Large intestine (tissue), 3 donors: ENCODE results near the gene ATP2B3. TPM values are rescaled to one million over a fixed set of nuclear protein-coding genes. Genes with fewer than 3 reads are reported as not detected.

Source experiments
- DNase-seq, 2 donors: peaks; one replicate each; pipeline versions ENCODE4 v3.0.0 to v3.0.0-alpha.2; 2013
- H3K27ac ChIP-seq: one replicate; pipeline ENCODE4 v1.5.1; 2013; ENCODE audit warnings: low read length
- H3K27me3 ChIP-seq: 2 replicates; pipeline ENCODE4 v1.6.1; 2013; ENCODE audit warnings: low read length; ENCODE audit not compliant: control insufficient read depth, insufficient read depth
- H3K36me3 ChIP-seq: 2 replicates; pipeline ENCODE4 v1.6.1; 2013; ENCODE audit warnings: low read length; ENCODE audit not compliant: control insufficient read depth, insufficient read depth
- H3K4me1 ChIP-seq: one replicate; pipeline ENCODE4 v1.6.1; 2013; ENCODE audit warnings: low read length; ENCODE audit not compliant: control insufficient read depth, insufficient read depth
- H3K4me3 ChIP-seq: one replicate; pipeline ENCODE4 v1.5.1; 2013; ENCODE audit warnings: low read length
- H3K9me3 ChIP-seq: one replicate; pipeline ENCODE4 v1.6.1; 2013; ENCODE audit warnings: mild to moderate bottlenecking, low read depth, low read length, moderate library complexity; ENCODE audit not compliant: control insufficient read depth
- WGBS: methylation state at CpG from one replicate; pipeline ENCODE4 v1.1.5; 2013; ENCODE audit warnings: low lambda C conversion rate; ENCODE audit not compliant: insufficient coverage; 5-methylcytosine and 5-hydroxymethylcytosine counted together
- polyA plus RNA-seq: library from polyadenylated mRNA; unstranded; fragments of 120-200 nt; gene quantifications from one replicate; pipeline ENCODE4 v1.2.1, GENCODE V29; 2013

Gene ATP2B3
- polyA plus RNA-seq, 1 donor, result 1.6 TPM

DNA sequence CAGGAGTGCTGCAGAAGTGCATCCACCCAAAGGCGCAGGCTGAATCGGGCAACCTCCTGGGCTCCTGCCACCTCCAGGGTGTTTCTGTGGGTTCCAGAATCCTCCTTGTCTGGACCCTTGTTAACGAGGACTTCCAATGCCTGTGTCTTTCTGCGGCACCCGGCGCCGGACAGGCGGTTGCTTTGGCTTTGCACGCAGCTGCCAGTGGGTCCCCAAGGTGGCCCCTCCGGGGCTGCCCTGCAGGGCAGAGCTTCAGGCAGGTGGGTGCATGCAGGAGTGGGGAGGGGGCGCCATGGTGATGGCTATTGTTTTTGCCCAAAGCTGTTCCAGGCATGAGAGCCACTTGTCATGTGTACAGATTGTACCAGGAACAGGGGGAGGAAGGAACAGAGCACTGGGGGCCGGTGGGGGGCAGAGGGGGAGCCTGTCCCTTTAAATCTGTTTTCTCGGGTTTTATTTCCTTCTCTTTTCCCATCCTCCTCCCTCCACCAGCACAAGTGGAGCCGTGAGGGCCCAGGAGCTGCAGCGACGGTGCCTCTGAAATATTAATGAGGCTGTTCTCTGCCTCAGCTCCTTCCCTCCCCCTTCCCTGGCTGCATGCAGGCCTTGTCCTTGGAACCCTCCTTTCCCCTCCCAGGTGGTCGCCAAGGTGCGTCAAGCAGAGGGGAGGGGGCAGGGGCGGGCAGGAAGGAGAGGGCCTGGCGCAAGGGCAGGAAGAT, 13.1 kb downstream of the ATP2B3 start:
- no peak for DNase-seq
- Histone ChIP-seq H3K27ac (no peak overlapping the region), H3K4me3 (no peak overlapping the region), H3K27me3 (no peaks in the 10 kb centered on the region), H3K36me3 (no peaks in the 10 kb centered on the region), H3K4me1 (no peaks in the 10 kb centered on the region), H3K9me3 (no peaks in the 10 kb centered on the region)
- no CpG with 5 or more reads among the region's 20 CpGs for WGBS

DNA sequence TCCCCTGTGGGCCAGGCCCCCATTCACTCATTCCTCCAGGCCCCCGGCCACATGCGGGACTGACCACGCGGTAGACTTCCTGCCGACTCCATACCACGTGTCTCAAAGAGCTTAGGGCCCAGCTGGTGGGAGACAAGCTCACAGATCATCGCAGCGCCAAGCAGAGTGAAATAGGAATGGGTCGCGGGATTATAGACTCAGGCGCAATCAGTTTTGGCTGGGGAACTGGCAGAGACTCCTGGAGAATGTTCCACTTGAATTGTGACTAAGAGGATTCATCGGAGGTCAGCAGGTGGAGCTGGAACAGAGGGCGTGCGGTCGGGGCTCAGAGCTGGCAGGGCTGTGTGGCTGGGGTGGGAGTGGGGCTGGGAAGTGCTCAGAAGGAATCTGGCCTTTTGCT, 15.6 kb downstream of the ATP2B3 start:
- Histone ChIP-seq H3K36me3 (no peaks in the 10 kb centered on the region), H3K27me3 (no peaks in the 10 kb centered on the region), H3K4me3 (no peak overlapping the region), H3K4me1 (no peaks in the 10 kb centered on the region), H3K27ac (no peak overlapping the region), H3K9me3 (no peaks in the 10 kb centered on the region)
- DNase-seq, result no peak
- WGBS, result no CpG with 5 or more reads among the region's 15 CpGs

DNA sequence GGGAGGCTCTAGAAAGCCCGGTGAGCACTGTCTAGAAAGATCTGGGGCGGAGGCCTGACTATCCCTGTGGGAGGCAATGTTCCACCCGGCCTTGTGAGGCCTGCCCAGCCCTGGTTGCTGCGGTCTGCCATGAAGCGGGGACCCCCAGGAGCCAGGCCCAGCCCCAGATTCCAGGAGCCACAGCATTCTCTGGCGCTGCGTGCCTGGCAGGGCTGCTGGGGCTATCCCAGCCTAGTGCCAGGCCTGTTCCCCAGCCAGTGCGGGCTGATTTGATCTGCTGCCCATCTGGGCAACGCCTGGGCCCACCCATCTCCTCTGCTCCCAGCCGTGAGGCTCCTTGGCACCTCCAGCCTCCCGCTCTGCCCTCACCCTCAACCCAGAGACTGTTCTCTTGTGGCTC, 19.6 kb downstream of the ATP2B3 start:
- DNase-seq, result no peak
- peaks cover 3% of the 10 kb centered on the region for H3K4me1 ChIP-seq
- no CpG with 5 or more reads among the region's 11 CpGs for WGBS

DNA sequence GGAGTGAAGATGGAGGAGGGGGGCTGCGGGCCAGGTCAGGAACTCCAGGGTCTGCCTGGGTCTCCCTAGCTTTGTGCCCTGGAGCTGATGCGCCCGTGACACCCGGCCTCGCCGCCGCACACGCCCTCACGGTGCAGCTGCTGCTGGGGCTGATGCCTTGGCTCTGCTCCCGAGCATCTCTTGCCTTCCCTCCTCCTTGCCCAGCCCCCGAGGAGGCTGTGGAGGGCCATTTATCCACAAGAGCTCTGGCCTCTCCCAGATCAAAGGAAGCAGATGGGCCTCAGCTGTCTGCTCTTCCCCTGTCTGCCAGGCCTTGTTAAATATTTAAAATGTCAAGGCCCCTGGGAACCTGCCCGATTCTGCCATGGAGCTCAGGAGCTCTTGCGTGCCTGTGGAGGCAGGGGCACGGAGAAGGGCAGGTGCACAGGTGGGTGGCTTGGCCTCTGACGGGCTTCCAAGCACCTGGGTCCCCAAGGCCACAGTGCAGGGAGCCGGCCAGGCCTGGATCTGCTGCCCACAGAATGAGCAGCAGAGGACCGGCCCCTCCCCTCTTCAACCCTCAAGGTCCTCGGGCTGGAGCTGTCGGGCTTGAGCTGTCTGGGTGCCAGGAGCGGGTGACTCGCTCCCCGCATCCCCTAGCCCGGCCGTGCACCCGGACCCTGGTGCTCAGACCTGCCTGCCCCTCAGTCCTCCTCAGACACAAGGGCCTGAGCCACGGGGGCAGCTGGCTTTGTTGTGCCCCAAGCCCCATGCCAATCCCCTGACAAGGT, 20.3 kb downstream of the ATP2B3 start:
- Histone ChIP-seq H3K9me3 (no peaks in the 10 kb centered on the region), H3K36me3 (no peaks in the 10 kb centered on the region), H3K4me1 (peaks cover 3% of the 10 kb centered on the region), H3K27ac (no peak overlapping the region), H3K27me3 (no peaks in the 10 kb centered on the region), H3K4me3 (no peak overlapping the region)
- no CpG with 5 or more reads among the region's 26 CpGs for WGBS
- DNase-seq, result no peak

More for the DNA sequence above, 19.6 kb downstream of the ATP2B3 start:
- Histone ChIP-seq H3K4me3 (no peak overlapping the region), H3K27ac (no peak overlapping the region), H3K27me3 (no peaks in the 10 kb centered on the region), H3K9me3 (no peaks in the 10 kb centered on the region), H3K36me3 (no peaks in the 10 kb centered on the region)

DNA sequence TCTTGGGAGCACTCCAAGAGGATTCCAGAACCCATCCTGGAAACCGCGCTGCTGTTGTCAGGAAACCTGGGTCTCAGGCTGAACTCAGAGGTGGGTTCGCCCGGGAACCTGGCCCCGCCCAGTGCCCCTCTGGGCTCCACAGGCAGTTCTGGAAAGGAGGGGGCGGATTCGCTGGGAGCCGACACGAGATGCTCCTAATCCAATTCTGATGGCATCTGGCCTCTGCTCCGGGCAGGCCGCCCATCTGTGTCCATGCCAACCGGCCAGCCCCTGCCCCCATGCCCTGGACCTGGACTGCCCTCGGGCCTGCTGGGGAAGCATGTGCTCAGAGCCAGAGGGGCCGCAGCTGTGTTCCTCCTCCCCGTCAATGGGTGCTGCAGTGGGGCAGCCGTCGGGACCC, 21.0 kb downstream of the ATP2B3 start:
- Histone ChIP-seq H3K4me1 (peaks cover 5% of the 10 kb centered on the region), H3K9me3 (no peaks in the 10 kb centered on the region), H3K27me3 (no peaks in the 10 kb centered on the region), H3K4me3 (no peak overlapping the region), H3K36me3 (no peaks in the 10 kb centered on the region), H3K27ac (no peak overlapping the region)
- WGBS, result no CpG with 5 or more reads among the region's 17 CpGs
- DNase-seq, result peak in 1 of 2 donors; percentile 11

DNA sequence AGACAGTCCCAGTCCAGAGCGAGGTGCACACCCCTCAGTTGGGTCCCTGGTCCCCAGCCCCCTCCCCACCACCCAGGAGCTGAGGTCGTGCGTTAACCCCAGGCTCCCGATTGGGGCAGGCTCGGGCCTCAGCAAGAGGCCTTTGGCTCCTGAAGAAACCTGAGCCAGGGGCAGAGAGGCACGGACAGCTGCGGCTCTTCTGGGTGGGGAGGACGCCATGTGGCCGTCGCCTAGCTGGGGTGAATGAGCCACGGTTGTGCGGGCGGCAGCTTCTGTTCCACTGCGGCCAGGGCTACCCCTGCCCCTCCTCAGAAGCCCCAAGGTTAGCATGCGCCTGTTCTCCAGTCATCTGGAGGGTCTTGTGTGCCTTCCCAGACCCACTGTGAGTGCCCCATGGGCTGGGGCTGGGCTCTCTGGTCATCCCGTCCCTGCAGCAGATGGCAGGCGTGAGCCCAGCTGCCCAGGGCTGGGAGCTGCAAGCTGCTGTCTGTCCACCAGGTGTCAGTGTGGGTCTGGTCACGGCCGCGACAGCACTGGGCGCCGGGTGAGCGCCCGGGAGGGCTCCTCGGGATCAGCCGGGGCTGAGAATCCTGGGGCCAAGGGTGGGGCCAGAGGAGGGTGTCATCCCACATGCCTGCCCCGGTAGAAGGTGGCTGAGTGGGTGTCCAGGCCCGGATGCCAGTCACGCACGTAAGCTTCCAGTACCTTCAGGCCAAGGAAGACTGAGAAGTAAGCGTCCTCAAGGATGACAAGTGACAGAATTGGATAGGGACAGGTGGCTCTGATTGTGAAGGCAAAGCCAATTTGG, 21.9 kb downstream of the ATP2B3 start:
- no peak overlapping the region for H3K27ac ChIP-seq

DNA sequence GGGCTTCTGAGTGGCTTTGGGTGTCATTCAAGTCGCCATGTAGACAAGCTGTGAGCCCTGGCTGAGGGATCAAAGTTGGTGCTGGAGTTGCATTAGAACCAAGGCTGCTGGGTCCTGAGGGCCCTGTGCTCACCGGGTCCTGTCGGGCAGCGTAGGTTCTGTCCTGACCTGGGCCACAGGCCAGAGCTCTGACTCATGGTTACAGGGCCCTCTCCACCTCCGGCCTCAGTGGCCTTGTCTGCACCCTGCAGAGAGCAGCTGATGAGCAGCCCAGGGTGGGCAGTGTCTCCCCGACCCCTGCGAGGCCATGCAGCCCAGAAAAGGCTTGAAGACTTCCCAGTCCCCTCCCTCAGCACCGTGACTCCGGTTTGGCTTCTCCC, 22.5 kb downstream of the ATP2B3 start:
- peaks cover 17% of the 10 kb centered on the region for H3K4me1 ChIP-seq
- H3K27me3 ChIP-seq, result no peaks in the 10 kb centered on the region
- no CpG with 5 or more reads among the region's 9 CpGs for WGBS
- no peak overlapping the region for H3K27ac ChIP-seq
- no peaks in the 10 kb centered on the region for H3K9me3 ChIP-seq
- no peak overlapping the region for H3K4me3 ChIP-seq
- no peaks in the 10 kb centered on the region for H3K36me3 ChIP-seq
- no peak for DNase-seq

More for the DNA sequence above, 21.9 kb downstream of the ATP2B3 start:
- Histone ChIP-seq H3K27me3 (no peaks in the 10 kb centered on the region), H3K9me3 (no peaks in the 10 kb centered on the region), H3K4me3 (no peak overlapping the region), H3K36me3 (no peaks in the 10 kb centered on the region), H3K4me1 (peaks cover 13% of the 10 kb centered on the region)
- peak; percentile 50 to 57 for DNase-seq
- WGBS, result no CpG with 5 or more reads among the region's 31 CpGs

DNA sequence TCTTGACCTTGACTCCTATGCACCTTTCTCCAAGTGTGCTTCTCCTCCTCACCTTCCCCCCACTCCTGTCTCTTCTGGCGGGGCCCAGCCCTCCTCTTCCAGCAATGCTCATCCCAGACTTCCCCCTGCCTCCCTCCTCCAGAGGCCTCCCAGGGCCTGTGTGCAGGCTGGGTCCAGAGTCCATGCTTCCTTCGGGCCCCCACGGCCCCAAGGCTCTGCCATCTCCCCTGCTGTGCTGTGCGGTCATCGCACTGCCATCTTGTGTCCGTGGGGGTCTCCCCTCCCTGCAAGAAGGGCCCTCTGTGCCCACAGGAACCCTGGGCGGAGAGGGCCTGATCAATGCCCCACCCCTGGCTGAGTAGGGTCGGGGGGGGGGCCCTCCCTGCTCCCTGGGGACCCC, 27.3 kb downstream of the ATP2B3 start:
- DNase-seq, result peak; percentile 65 to 80
- Histone ChIP-seq H3K36me3 (no peaks in the 10 kb centered on the region), H3K27me3 (no peaks in the 10 kb centered on the region), H3K9me3 (no peaks in the 10 kb centered on the region), H3K4me3 (no peak overlapping the region), H3K4me1 (peaks cover 18% of the 10 kb centered on the region), H3K27ac (peak overlapping the region; percentile 42)
- WGBS, result no CpG with 5 or more reads among the region's 8 CpGs

DNA sequence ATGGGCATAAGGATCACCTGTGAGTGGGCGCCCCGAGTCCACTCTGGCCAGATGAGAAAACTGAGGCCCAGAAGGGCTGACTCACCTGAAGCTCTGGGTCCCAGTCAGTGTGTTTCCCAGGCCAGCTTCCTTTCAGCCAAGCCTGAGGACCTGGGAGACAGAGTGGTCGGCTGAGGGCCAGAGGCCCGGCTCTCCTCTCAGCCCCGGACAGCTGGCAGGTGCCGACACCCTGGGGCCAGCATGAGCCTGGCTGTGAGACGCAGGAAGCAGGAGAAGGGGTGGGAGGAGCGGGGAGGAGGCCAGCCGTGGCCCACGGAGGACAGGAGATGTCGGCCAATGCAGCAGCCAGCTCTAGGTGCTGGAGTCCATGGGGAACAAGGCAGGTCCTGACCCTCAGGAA, 28.9 kb downstream of the ATP2B3 start:
- WGBS, result no CpG with 5 or more reads among the region's 11 CpGs
- no peak for DNase-seq
- H3K4me1 ChIP-seq, result peaks cover 22% of the 10 kb centered on the region
- no peak overlapping the region for H3K4me3 ChIP-seq
- H3K27ac ChIP-seq, result no peak overlapping the region
- no peaks in the 10 kb centered on the region for H3K27me3 ChIP-seq
- no peaks in the 10 kb centered on the region for H3K36me3 ChIP-seq
- no peaks in the 10 kb centered on the region for H3K9me3 ChIP-seq

DNA sequence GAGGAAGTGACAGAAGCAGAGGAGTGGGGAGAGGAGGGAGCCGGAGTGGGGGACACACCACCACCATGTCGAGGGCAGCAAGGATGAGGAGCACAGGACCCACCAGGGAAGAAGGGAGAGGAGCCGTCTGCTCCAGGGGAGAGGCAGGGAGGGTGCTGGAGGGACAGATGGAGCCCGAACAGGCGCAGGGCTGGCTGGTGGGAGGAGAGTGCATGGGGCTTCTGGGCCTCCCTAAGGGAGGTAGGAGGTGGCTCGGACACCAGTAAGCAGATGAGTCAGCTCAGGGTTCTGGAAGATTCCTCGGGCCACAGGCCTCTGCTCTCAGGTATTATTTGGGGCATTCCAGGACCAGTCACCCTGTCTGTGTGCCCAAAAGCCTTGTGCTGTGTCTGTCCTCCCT, 29.8 kb downstream of the ATP2B3 start:
- no peak overlapping the region for H3K27ac ChIP-seq
- H3K9me3 ChIP-seq, result no peaks in the 10 kb centered on the region
- H3K27me3 ChIP-seq, result no peaks in the 10 kb centered on the region
- H3K4me1 ChIP-seq, result peaks cover 22% of the 10 kb centered on the region
- no peak for DNase-seq
- H3K36me3 ChIP-seq, result no peaks in the 10 kb centered on the region
- WGBS, result no CpG with 5 or more reads among the region's 7 CpGs
- H3K4me3 ChIP-seq, result no peak overlapping the region
